GM11168 (cell line): ENCODE data around the gene KRT35.

Experiments used
- in situ Hi-C: fragments of 300-500 bp; cut with MboI; formaldehyde crosslinking; loops from one replicate; pipeline ENCODE4 v1.12.0; 2022; ENCODE audit warnings: low sequenced_read_pairs; ENCODE audit not compliant: unreplicated experiment

The KRT35 gene

GRCh38 chr17:41481036-41481435 is at the start of gene KRT35:
KRT35 (minus strand) TSS chr17:41481151; CDS start chr17:41481097, 54 bp downstream.
- in situ Hi-C loops, result no loop called here

- in situ Hi-C loops, result no loop called here
These were observed 49.4 kb upstream of the KRT35 start for GRCh38 chr17:41530062-41531048.

- in situ Hi-C loops, result no loop called here
These were observed 48.6 kb upstream of the KRT35 start for GRCh38 chr17:41529491-41529915.

- in situ Hi-C loops, result no loop called here
These were observed 48.0 kb upstream of the KRT35 start for GRCh38 chr17:41528959-41529353.

GRCh38 chr17:41527063-41528023 is 46.4 kb upstream of the KRT35 start:
- in situ Hi-C loops, result no loop called here

GRCh38 chr17:41524261-41524660 is 43.3 kb upstream of the KRT35 start:
- in situ Hi-C loops, result no loop called here

- in situ Hi-C loops, result no loop called here
These were observed 42.8 kb upstream of the KRT35 start for GRCh38 chr17:41523787-41524186.

- in situ Hi-C loops, result no loop called here
These were observed 42.3 kb upstream of the KRT35 start for GRCh38 chr17:41523225-41523593.

GRCh38 chr17:41522301-41523224 is 41.6 kb upstream of the KRT35 start:
- in situ Hi-C loops, result no loop called here

GRCh38 chr17:41521574-41522261 is 40.8 kb upstream of the KRT35 start:
- in situ Hi-C loops, result no loop called here

- in situ Hi-C loops, result no loop called here
These were observed 40.0 kb upstream of the KRT35 start for GRCh38 chr17:41520821-41521521.

- in situ Hi-C loops, result no loop called here
These were observed 38.7 kb upstream of the KRT35 start for GRCh38 chr17:41519501-41520224.

- in situ Hi-C loops, result no loop called here
These were observed 38.0 kb upstream of the KRT35 start, which contains the start of gene KRT15 for GRCh38 chr17:41518789-41519449. KRT15 (minus strand) TSS chr17:41518890; CDS start chr17:41518827, 63 bp downstream.

- in situ Hi-C loops, result no loop called here
These were observed 37.1 kb upstream of the KRT35 start for GRCh38 chr17:41518031-41518430.

GRCh38 chr17:41516830-41517283 is 35.9 kb upstream of the KRT35 start:
- in situ Hi-C loops, result no loop called here

GRCh38 chr17:41516147-41516829 is 35.3 kb upstream of the KRT35 start:
- in situ Hi-C loops, result no loop called here

GRCh38 chr17:41513168-41513547 is 32.2 kb upstream of the KRT35 start:
- in situ Hi-C loops, result no loop called here
